ENCODE data around the gene SIPA1. TPM values are rescaled to one million over a fixed set of nuclear protein-coding genes. Genes with fewer than 3 reads are reported as not detected.

SIPA1 gene
- total and polyA plus RNA-seq, 2 of the 8 experiments (the other 6 are each of a cell fraction or from before 2014, with no cell fraction given): 35.3 to 72.2 TPM

- TF ChIP-seq NRF1 (IDR thresholded peaks at IDR 0.05; ENCODE audit: low read depth, low read length) (no peak), BCL11A (IDR thresholded peaks at IDR 0.05; ENCODE audit: low read depth in 2 of 2, low read length in 2 of 2) (no peak), YY1 (IDR thresholded peaks at IDR 0.05; ENCODE audit: low read depth, low read length) (peak; percentile 50; the same call in 1 of the 2 replicates), JUND (IDR thresholded peaks at IDR 0.05; ENCODE audit: low read length) (no peak), FOSL1 (IDR thresholded peaks at IDR 0.05; ENCODE audit: insufficient read depth, low read depth, low read length) (no peak), BRCA1 (IDR thresholded peaks at IDR 0.05; ENCODE audit: low read depth, low read length) (no peak), CBX5 (IDR thresholded peaks at IDR 0.05; ENCODE audit: low read depth, low read length) (no peak), TCF12 (IDR thresholded peaks at IDR 0.05; ENCODE audit: low read depth, low read length) (no peak), SP2 (IDR thresholded peaks at IDR 0.05; ENCODE audit: low read length) (no peak), CHD7 (IDR thresholded peaks at IDR 0.05; ENCODE audit: insufficient replicate concordance, low read length) (no peak)
These were observed at the start of gene SIPA1 (continued) for GRCh38 chr11:65637794-65638419.

Data from H1 (cell line).